HepG2 (cell line): ENCODE results near the gene RAB14.
"Not testable (repeated sequence)": the region's sequence is repeated elsewhere in the genome, so short reads cannot be mapped to it uniquely, and the experiment has no call there.

Source experiments
- PHF8 ChIP-seq: sonication (generic); formaldehyde crosslinking; IDR thresholded peaks from 2 replicates; pipeline ENCODE4 v1.5.0; 2020; ENCODE audit warnings: missing genetic modification reagents
- POLR2AphosphoS5 ChIP-seq: IDR thresholded peaks from 2 replicates; pipeline ENCODE4 v1.6.1; 2012; ENCODE audit warnings: low read depth, low read length
- RAD21 ChIP-seq: fragments of 450-650 bp; formaldehyde crosslinking; IDR thresholded peaks from 2 replicates; pipeline ENCODE4 v1.5.0; 2020; ENCODE audit warnings: mild to moderate bottlenecking

- TF ChIP-seq POLR2AphosphoS5; RAD21; PHF8 (CRISPR knock-in tag): not testable (repeated sequence)
Observed at GRCh38 chr9:121129384-121129783, 72.3 kb downstream of the RAB14 start.
